Neural progenitor cell (in vitro differentiated cells): Measurements from ENCODE around the gene ZNF672. TPM values are rescaled to one million over a fixed set of nuclear protein-coding genes. Genes with fewer than 3 reads are reported as not detected.

Experiments used
- DNase-seq: peaks from one replicate; pipeline ENCODE4 v3.0.0-alpha.2; 2016; ENCODE audit warnings: low spot score
- H2AFZ ChIP-seq: fragments of 200-600 bp; sonication (generic); replicated peaks from 2 replicates; pipeline ENCODE4 v1.6.1; 2016; ENCODE audit warnings: antibody characterized with exemption
- H3F3A ChIP-seq: fragments of 200-600 bp; sonication (generic); 2 replicates; pipeline ENCODE4 v1.6.1; 2016; ENCODE audit warnings: antibody characterized with exemption, low read depth
- H3K27ac ChIP-seq: fragments of 200-600 bp; sonication (generic); 2 replicates; pipeline ENCODE4 v1.5.1; 2016; ENCODE audit warnings: mild to moderate bottlenecking
- H3K27me3 ChIP-seq: fragments of 200-600 bp; sonication (generic); 2 replicates; pipeline ENCODE4 v1.6.1; 2016; ENCODE audit warnings: mild to moderate bottlenecking, moderate library complexity
- H3K36me3 ChIP-seq: fragments of 200-600 bp; sonication (generic); 2 replicates; pipeline ENCODE4 v1.5.1; 2016
- H3K4me1 ChIP-seq: fragments of 200-600 bp; sonication (generic); 2 replicates; pipeline ENCODE4 v1.6.1; 2016; ENCODE audit warnings: mixed run types
- H3K4me2 ChIP-seq: fragments of 200-600 bp; sonication (generic); 2 replicates; pipeline ENCODE4 v1.6.1; 2016
- H3K4me3 ChIP-seq: fragments of 200-600 bp; sonication (generic); 2 replicates; pipeline ENCODE4 v1.5.1; 2016
- H3K79me2 ChIP-seq: fragments of 200-600 bp; sonication (generic); 2 replicates; pipeline ENCODE4 v1.6.1; 2016; ENCODE audit warnings: low read depth
- H3K9ac ChIP-seq: fragments of 200-600 bp; sonication (generic); 2 replicates; pipeline ENCODE4 v1.6.1; 2016
- H3K9me3 ChIP-seq: fragments of 200-600 bp; sonication (generic); 2 replicates; pipeline ENCODE4 v1.5.1; 2016; ENCODE audit warnings: low read depth
- H4K20me1 ChIP-seq: fragments of 200-600 bp; sonication (generic); 2 replicates; pipeline ENCODE4 v1.6.1; 2016; ENCODE audit warnings: low read depth
- H3K27ac Mint-ChIP-seq: 3 replicates; pipeline ENCODE4 v1.8.0; 2021; ENCODE audit warnings: mixed read lengths
- H3K27me3 Mint-ChIP-seq: 2 replicates; pipeline ENCODE4 v1.8.0; 2022; ENCODE audit warnings: low read depth, mild to moderate bottlenecking, inconsistent platforms, moderate library complexity, mixed read lengths; ENCODE audit not compliant: insufficient read depth
- H3K36me3 Mint-ChIP-seq: 3 replicates; pipeline ENCODE4 v1.8.0; 2021; ENCODE audit warnings: mixed read lengths
- H3K4me1 Mint-ChIP-seq: 3 replicates; pipeline ENCODE4 v1.8.0; 2021; ENCODE audit warnings: mixed read lengths
- H3K4me3 Mint-ChIP-seq: 3 replicates; pipeline ENCODE4 v1.8.0; 2021; ENCODE audit warnings: mild to moderate bottlenecking, moderate library complexity, mixed read lengths
- H3K9me3 Mint-ChIP-seq: 3 replicates; pipeline ENCODE4 v1.8.0; 2020; ENCODE audit warnings: mixed read lengths
- CTCF ChIP-seq: fragments of 200-600 bp; sonication (generic); IDR thresholded peaks from 2 replicates; pipeline ENCODE4 v1.5.1; 2017; ENCODE audit warnings: antibody characterized with exemption, mild to moderate bottlenecking
- EZH2 ChIP-seq: fragments of 200-600 bp; sonication (generic); IDR thresholded peaks from 2 replicates; pipeline ENCODE4 v1.6.1; 2017; ENCODE audit warnings: antibody characterized with exemption, mild to moderate bottlenecking, moderate library complexity
- EZH2phosphoT487 ChIP-seq: fragments of 200-600 bp; sonication (generic); IDR thresholded peaks from 2 replicates; pipeline ENCODE4 v1.6.1; 2017; ENCODE audit warnings: antibody characterized with exemption
- total RNA-seq: library from RNA; depleted of rRNA; stranded (reverse); fragments of >200 nt; gene quantifications from 2 replicates; pipeline ENCODE4 v1.2.3, GENCODE V29; 2015; ENCODE audit warnings: low replicate concordance

ZNF672 gene
- total RNA-seq, 1 donor from 2014 or later, result 16.9 TPM

DNA sequence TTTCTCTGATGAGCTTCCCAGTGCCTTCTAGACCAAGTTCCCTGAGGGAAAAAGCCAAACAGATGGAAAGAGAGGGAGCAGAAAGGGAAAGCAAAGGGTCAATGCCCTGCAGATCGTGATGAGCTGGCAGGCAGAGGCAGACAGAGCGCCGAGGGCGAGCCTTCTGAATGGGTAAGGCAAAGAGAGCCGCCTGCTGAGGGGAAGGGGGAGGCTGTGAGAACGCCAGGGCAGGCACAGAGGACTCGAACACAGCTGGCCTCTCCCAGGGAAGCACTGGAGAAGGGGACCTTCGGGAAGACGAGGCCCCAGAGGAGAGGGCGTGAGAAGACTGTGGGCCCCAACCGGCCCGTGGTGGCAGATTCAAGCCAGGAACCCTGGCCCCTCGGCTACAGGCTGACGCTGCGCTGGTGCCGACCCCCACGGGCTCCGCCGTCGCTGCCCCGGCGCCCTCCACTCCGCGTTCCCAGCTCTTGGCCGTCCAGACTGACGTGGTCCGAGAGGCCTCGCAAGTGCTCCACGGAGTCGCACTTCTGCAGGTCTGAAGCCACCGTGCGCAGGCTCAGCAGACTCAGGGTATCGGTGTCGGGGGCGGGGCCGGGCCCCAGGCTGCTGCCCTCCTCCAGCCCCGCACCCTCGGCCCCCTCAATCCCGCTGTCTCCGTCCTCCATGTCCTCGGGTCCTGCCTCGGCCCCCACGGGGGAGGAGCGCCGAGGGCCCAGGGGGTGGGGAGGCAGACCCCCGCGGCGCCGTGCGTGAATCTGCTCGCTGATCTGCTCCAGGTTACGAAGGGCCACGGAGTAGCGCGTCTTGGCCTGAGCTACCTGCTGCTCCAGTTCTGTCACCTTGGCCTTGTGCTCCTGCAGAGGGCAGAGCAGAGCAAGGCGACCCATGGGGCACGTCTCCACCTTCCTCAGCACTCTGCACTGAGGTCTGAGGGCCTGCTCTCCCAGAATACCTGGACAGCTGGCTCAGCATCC lies 26.2 kb upstream of the ZNF672 start:
- Histone ChIP-seq H3K4me3 (no peak overlapping the region), H3K36me3 (no peaks in the 10 kb centered on the region), H3K27ac (no peak overlapping the region), H3K4me2 (no peak overlapping the region), H4K20me1 (no peaks in the 10 kb centered on the region), H3K79me2 (no peaks in the 10 kb centered on the region), H3K9me3 (no peaks in the 10 kb centered on the region), H3K27me3 (no peaks in the 10 kb centered on the region), H3F3A (no peaks in the 10 kb centered on the region), H2AFZ (no peak overlapping the region), H3K4me1 (no peaks in the 10 kb centered on the region), H3K9ac (no peak overlapping the region)
- Mint-ChIP-seq H3K36me3 (peaks cover 19% of the 10 kb centered on the region), H3K4me1 (no peaks in the 10 kb centered on the region), H3K27ac (no peak overlapping the region), H3K27me3 (peaks cover 2% of the 10 kb centered on the region), H3K9me3 (no peaks in the 10 kb centered on the region), H3K4me3 (no peak overlapping the region)
- TF ChIP-seq EZH2, result no peak
- TF ChIP-seq CTCF, result no peak
- TF ChIP-seq EZH2phosphoT487, result no peak
- DNase-seq, result no peak

- H3K4me3 Mint-ChIP-seq, result no peak overlapping the region
- DNase-seq, result no peak
- H4K20me1 ChIP-seq, result peaks cover 2% of the 10 kb centered on the region
- no peaks in the 10 kb centered on the region for H3K27me3 ChIP-seq
- no peak overlapping the region for H3K27ac ChIP-seq
- H3K9me3 ChIP-seq, result no peaks in the 10 kb centered on the region
- no peaks in the 10 kb centered on the region for H3K4me1 Mint-ChIP-seq
- H3K79me2 ChIP-seq, result no peaks in the 10 kb centered on the region
- no peaks in the 10 kb centered on the region for H3F3A ChIP-seq
- no peak overlapping the region for H3K9ac ChIP-seq
- peaks cover 2% of the 10 kb centered on the region for H3K27me3 Mint-ChIP-seq
- no peaks in the 10 kb centered on the region for H3K4me1 ChIP-seq
- no peaks in the 10 kb centered on the region for H3K36me3 ChIP-seq
- no peak overlapping the region for H2AFZ ChIP-seq
- peaks cover 20% of the 10 kb centered on the region for H3K36me3 Mint-ChIP-seq
- H3K4me3 ChIP-seq, result no peak overlapping the region
- no peak overlapping the region for H3K4me2 ChIP-seq
- no peak overlapping the region for H3K27ac Mint-ChIP-seq
- TF ChIP-seq CTCF (no peak), EZH2phosphoT487 (no peak), EZH2 (no peak)
- H3K9me3 Mint-ChIP-seq, result no peaks in the 10 kb centered on the region
Measured at GRCh38 chr1:248812736-248813425, 25.1 kb upstream of the ZNF672 start.

DNA sequence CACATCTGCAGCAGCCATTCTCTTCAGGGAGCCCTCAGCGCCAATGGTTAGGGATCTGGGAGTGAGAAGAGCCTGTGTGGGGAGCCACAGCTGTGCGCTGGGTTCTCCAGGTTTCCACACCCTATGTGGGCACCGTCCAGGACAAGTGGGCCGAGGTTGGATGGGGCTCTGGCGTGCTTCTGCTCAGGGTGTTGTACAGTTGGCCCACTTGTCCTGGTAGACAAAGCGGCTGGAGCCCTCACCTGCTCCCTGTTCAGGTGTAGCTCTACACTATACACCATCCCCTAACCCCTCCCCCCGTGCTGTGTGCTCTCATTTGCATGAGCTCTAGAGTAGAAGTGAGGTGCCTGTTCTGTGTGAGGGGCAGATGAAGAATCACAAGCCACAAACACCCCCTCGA lies 24.5 kb upstream of the ZNF672 start:
- H3K79me2 ChIP-seq, result peaks cover 3% of the 10 kb centered on the region
- no peak overlapping the region for H3K4me3 Mint-ChIP-seq
- H3K4me3 ChIP-seq, result no peak overlapping the region
- no peaks in the 10 kb centered on the region for H3K9me3 Mint-ChIP-seq
- peaks cover 5% of the 10 kb centered on the region for H3K27me3 Mint-ChIP-seq
- H3K27ac ChIP-seq, result no peak overlapping the region
- H3F3A ChIP-seq, result no peaks in the 10 kb centered on the region
- peaks cover 20% of the 10 kb centered on the region for H3K36me3 Mint-ChIP-seq
- no peak overlapping the region for H3K4me2 ChIP-seq
- H3K27ac Mint-ChIP-seq, result no peak overlapping the region
- no peaks in the 10 kb centered on the region for H3K4me1 Mint-ChIP-seq
- no peaks in the 10 kb centered on the region for H3K27me3 ChIP-seq
- H2AFZ ChIP-seq, result no peak overlapping the region
- no peaks in the 10 kb centered on the region for H3K36me3 ChIP-seq
- H3K9me3 ChIP-seq, result no peaks in the 10 kb centered on the region
- H4K20me1 ChIP-seq, result peaks cover 3% of the 10 kb centered on the region
- H3K4me1 ChIP-seq, result no peaks in the 10 kb centered on the region
- TF ChIP-seq EZH2, result no peak
- TF ChIP-seq CTCF, result no peak
- TF ChIP-seq EZH2phosphoT487, result no peak
- no peak overlapping the region for H3K9ac ChIP-seq
- DNase-seq, result no peak
